ENCODE measurements around the gene ARHGDIG. TPM values are rescaled to one million over a fixed set of nuclear protein-coding genes. Genes with fewer than 3 reads are reported as not detected.

Gene ARHGDIG
- total RNA-seq = 0.29 TPM in 1 of 2 replicates, not detected in the other

- H3K4me3 ChIP-seq (ENCODE audit: low read depth, low read length) = no peak within 1 kb of the TSS
- no peak for TF ChIP-seq CTCF (conservative IDR thresholded peaks at IDR 0.05; ENCODE audit: low read depth, low read length)
Observed at GRCh38 chr16:280552-280951, at the start of gene ARHGDIG. Gene ARHGDIG (plus strand): TSS chr16:280591. CDS start chr16:280681, 90 bp downstream.

GRCh38 chr16:230949-231348 is 49.4 kb upstream of the ARHGDIG start:
- DNase-seq (ENCODE audit: low read depth) = no peak
- no peak for TF ChIP-seq CTCF (conservative IDR thresholded peaks at IDR 0.05; ENCODE audit: low read depth, low read length)
- no peak overlapping the region for H3K4me3 ChIP-seq (ENCODE audit: low read depth, low read length)

More at GRCh38 chr16:280552-280951, at the start of gene ARHGDIG:
- DNase-seq (ENCODE audit: low read depth) = no peak

- TF ChIP-seq CTCF (conservative IDR thresholded peaks at IDR 0.05; ENCODE audit: low read depth, low read length) = peak; percentile 49
- H3K4me3 ChIP-seq (ENCODE audit: low read depth, low read length) = peak within 1 kb of the TSS; percentile 99
- DNase-seq (ENCODE audit: low read depth) = no peak
Observed at GRCh38 chr16:234468-235305, 45.7 kb upstream of the ARHGDIG start, which contains the start of gene FAM234A. Gene FAM234A (plus strand): TSS chr16:234821. CDS start chr16:254414, 19,593 bp downstream.

- no peak for DNase-seq (ENCODE audit: low read depth)
- no peak for TF ChIP-seq CTCF (conservative IDR thresholded peaks at IDR 0.05; ENCODE audit: low read depth, low read length)
- no peak overlapping the region for H3K4me3 ChIP-seq (ENCODE audit: low read depth, low read length)
Observed at GRCh38 chr16:239948-240277, 40.5 kb upstream of the ARHGDIG start.

- DNase-seq (ENCODE audit: low read depth) = no peak
- H3K4me3 ChIP-seq (ENCODE audit: low read depth, low read length) = no peak overlapping the region
- TF ChIP-seq CTCF (conservative IDR thresholded peaks at IDR 0.05; ENCODE audit: low read depth, low read length) = no peak
Observed at GRCh38 chr16:240559-240958, 39.8 kb upstream of the ARHGDIG start.

- DNase-seq (ENCODE audit: low read depth) = no peak
- no peak overlapping the region for H3K4me3 ChIP-seq (ENCODE audit: low read depth, low read length)
- no peak for TF ChIP-seq CTCF (conservative IDR thresholded peaks at IDR 0.05; ENCODE audit: low read depth, low read length)
Observed at GRCh38 chr16:242281-242680, 38.1 kb upstream of the ARHGDIG start.

GRCh38 chr16:243348-243747 is 37.0 kb upstream of the ARHGDIG start:
- no peak for TF ChIP-seq CTCF (conservative IDR thresholded peaks at IDR 0.05; ENCODE audit: low read depth, low read length)
- no peak overlapping the region for H3K4me3 ChIP-seq (ENCODE audit: low read depth, low read length)
- DNase-seq (ENCODE audit: low read depth) = no peak
